ENCODE results near the gene RASAL2.

DNA sequence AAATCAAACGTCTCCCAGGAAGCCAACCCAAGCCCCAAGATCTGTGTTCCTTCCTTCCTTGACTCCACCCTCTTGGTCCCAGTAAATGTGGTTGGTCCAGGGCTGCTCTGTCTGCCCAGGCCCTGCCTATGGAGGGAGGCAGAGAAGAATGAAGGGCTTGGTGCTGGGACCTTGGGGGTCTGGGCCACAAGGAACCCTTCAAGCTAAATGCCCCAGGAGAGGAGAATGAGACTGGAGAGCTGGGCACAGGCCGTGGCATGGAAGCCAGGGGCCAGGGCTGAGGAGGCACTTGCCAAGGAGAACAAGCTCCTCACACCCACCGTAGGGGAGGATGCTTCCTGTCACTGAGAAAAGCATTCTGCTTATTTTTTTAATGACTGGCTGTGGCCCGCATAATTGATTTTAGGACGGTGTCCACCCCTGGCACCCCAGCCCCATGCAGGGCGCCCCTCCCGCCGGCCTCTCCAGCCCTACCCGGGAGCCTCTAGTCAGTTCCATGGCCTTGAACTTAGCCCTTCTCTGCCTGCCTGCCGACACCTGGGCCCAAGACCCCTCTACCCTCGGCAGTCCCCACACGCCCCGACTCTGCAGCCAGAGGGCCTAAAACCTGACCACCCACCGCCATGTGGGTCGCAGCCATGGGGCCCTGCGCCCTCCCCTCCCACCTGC lies 402.0 kb downstream of the RASAL2 start:
- TF ChIP-seq KAT2B (IDR thresholded peaks at IDR 0.05; ENCODE audit: low read depth, low read length) (no peak), RBM15 (IDR thresholded peaks at IDR 0.05; ENCODE audit: insufficient read depth, low read length) (no peak)

Data from K562 (cell line).